Omental fat pad (tissue), 4 donors: ENCODE data around the gene SHROOM3. TPM values are rescaled to one million over a fixed set of nuclear protein-coding genes. Genes with fewer than 3 reads are reported as not detected.

Experiments
- ATAC-seq: fragments of 150-250 bp; one replicate; pipeline ENCODE4 v1.9.1; 2016; ENCODE audit warnings: mild to moderate bottlenecking, moderate library complexity; ENCODE audit not compliant: low FRiP score
- DNase-seq: peaks from one replicate; pipeline ENCODE4 v3.0.0-alpha.2; 2019; ENCODE audit warnings: low spot score
- CTCF ChIP-seq, 3 donors: fragments of 450-650 bp; IDR thresholded peaks; one replicate each; pipeline ENCODE4 v1.5.1; 2016 to 2017; ENCODE audit warnings: antibody characterized with exemption in 3 of 3, mild to moderate bottlenecking in 3 of 3, moderate library complexity in 2 of 3
- total RNA-seq, 4 donors: library from RNA; depleted of rRNA; stranded (reverse); fragments of >200 nt; gene quantifications; one replicate each; pipeline ENCODE4 v1.1.0, GENCODE V29; 2016

SHROOM3 gene
- total RNA-seq, 4 donors from 2014 or later = 1.3 to 12.2 (median 3.1) TPM

GRCh38 chr4:76753814-76754213 lies 318.8 kb downstream of the SHROOM3 start:
- DNase-seq (no peak), ATAC-seq (no peak)
- no peak for TF ChIP-seq CTCF (IDR thresholded peaks at IDR 0.05)

- DNase-seq (no peak), ATAC-seq (no peak)
These were observed 319.4 kb downstream of the SHROOM3 start for GRCh38 chr4:76754439-76754838.

GRCh38 chr4:76755756-76756155 lies 320.7 kb downstream of the SHROOM3 start:
- no peak for TF ChIP-seq CTCF (IDR thresholded peaks at IDR 0.05)
- ATAC-seq (no peak), DNase-seq (no peak)

More at GRCh38 chr4:76754439-76754838, 319.4 kb downstream of the SHROOM3 start:
- TF ChIP-seq CTCF (IDR thresholded peaks at IDR 0.05) = no peak

- ATAC-seq = no peak
- DNase-seq = no peak
- TF ChIP-seq CTCF (IDR thresholded peaks at IDR 0.05) = no peak
These were observed 321.4 kb downstream of the SHROOM3 start for GRCh38 chr4:76756416-76756815.

GRCh38 chr4:76757418-76757939 lies 322.4 kb downstream of the SHROOM3 start:
- no peak for TF ChIP-seq CTCF (IDR thresholded peaks at IDR 0.05)
- ATAC-seq (no peak), DNase-seq (no peak)

GRCh38 chr4:76758290-76758882 lies 323.4 kb downstream of the SHROOM3 start:
- no peak for ATAC-seq

More at GRCh38 chr4:76758290-76758882, 323.4 kb downstream of the SHROOM3 start:
- no peak for DNase-seq
- TF ChIP-seq CTCF (IDR thresholded peaks at IDR 0.05) = no peak
